H54 (cell line): ENCODE data around the gene SEL1L2.

ENCODE experiments used
- DNase-seq: peaks from one replicate; pipeline ENCODE4 v3.0.0; 2011; ENCODE audit warnings: low spot score, mixed read lengths; ENCODE audit not compliant: insufficient read length
- FAIRE-seq: peaks from 3 replicates; lab custom pipeline; 2011; peaks lifted over from hg19 to GRCh38; lab: Jason Lieb, UNC
- POLR2A ChIP-seq: IDR thresholded peaks from 2 replicates; pipeline ENCODE4 v1.6.1; 2011; ENCODE audit warnings: low read depth, mild to moderate bottlenecking, low read length

The SEL1L2 gene

GRCh38 chr20:13799974-13800373, 190.4 kb downstream of the SEL1L2 start:
- FAIRE-seq: no peak
- no peak for DNase-seq
- TF ChIP-seq POLR2A: no peak
